Occipital lobe (tissue), 2 donors: Measurements from ENCODE around the gene HIPK4. TPM values are rescaled to one million over a fixed set of nuclear protein-coding genes. Genes with fewer than 3 reads are reported as not detected.
A peak's percentile ranks its signal among the peaks of the same experiment; 100 is the strongest.
"Not testable (repeated sequence)": the region's sequence is repeated elsewhere in the genome, so short reads cannot be mapped to it uniquely, and the experiment has no call there.

Experiments
- DNase-seq: peaks from one replicate; lab custom pipeline; 2025; lab: John Stamatoyannopoulos, UW
- total RNA-seq: library from RNA; depleted of rRNA; stranded (reverse); fragments of >200 nt; gene quantifications from one replicate; pipeline ENCODE4 v1.2.3, GENCODE V29; 2014

HIPK4 gene
- 0.16 TPM for total RNA-seq

- DNase-seq, result no peak
Measured at GRCh38 chr19:40390084-40390742, at the start of gene HIPK4. TSS of gene HIPK4 (minus strand) at chr19:40390181. CDS start at chr19:40389902, 279 bp downstream.

GRCh38 chr19:40438284-40438683 is 48.3 kb upstream of the HIPK4 start:
- DNase-seq, result no peak

- DNase-seq, result peak; percentile 66
Measured at GRCh38 chr19:40433391-40434216, 43.6 kb upstream of the HIPK4 start.

GRCh38 chr19:40432760-40433159 is 42.8 kb upstream of the HIPK4 start:
- DNase-seq, result not testable (repeated sequence)

- no peak for DNase-seq
Measured at GRCh38 chr19:40431698-40432097, 41.7 kb upstream of the HIPK4 start.

- not testable (repeated sequence) for DNase-seq
Measured at GRCh38 chr19:40430242-40430641, 40.3 kb upstream of the HIPK4 start.

GRCh38 chr19:40428197-40428596 is 38.2 kb upstream of the HIPK4 start:
- DNase-seq, result not testable (repeated sequence)

GRCh38 chr19:40425450-40426287 is 35.7 kb upstream of the HIPK4 start, which contains the start of gene SERTAD1:
TSS of gene SERTAD1 (minus strand) at chr19:40425992. CDS start at chr19:40423546, 2,446 bp downstream.
- peak; percentile 100 for DNase-seq

- no peak for DNase-seq
Measured at GRCh38 chr19:40424637-40425449, 34.9 kb upstream of the HIPK4 start.

- DNase-seq, result no peak
Measured at GRCh38 chr19:40423938-40424337, 34.0 kb upstream of the HIPK4 start.

- DNase-seq, result no peak
Measured at GRCh38 chr19:40422748-40423566, 33.0 kb upstream of the HIPK4 start.

- DNase-seq, result no peak
Measured at GRCh38 chr19:40421993-40422747, 32.2 kb upstream of the HIPK4 start.

- DNase-seq, result peak; percentile 92
Measured at GRCh38 chr19:40420766-40421765, 31.1 kb upstream of the HIPK4 start.

- DNase-seq, result no peak
Measured at GRCh38 chr19:40420451-40420765, 30.4 kb upstream of the HIPK4 start.

GRCh38 chr19:40419780-40420179 is 29.8 kb upstream of the HIPK4 start:
- DNase-seq, result no peak

GRCh38 chr19:40419066-40419612 is 29.2 kb upstream of the HIPK4 start:
- no peak for DNase-seq

- DNase-seq, result no peak
Measured at GRCh38 chr19:40418040-40418439, 28.1 kb upstream of the HIPK4 start.

- no peak for DNase-seq
Measured at GRCh38 chr19:40417643-40417981, 27.6 kb upstream of the HIPK4 start.
